Stimulated activated memory B cell treated with anti-CD40 and anti-IgM and Interleukin-4, amounts not matched to agents 10 μg/mL and 1 μg/mL and 100 μg/mL, for 72 hours (primary cell): ENCODE results near the gene CFDP1.

Source experiments
- ATAC-seq: fragments of 150-1000 bp; cut with Tn5 transposase; 2 replicates; pipeline ENCODE4 v1.10.0; 2021
- H3K27ac Mint-ChIP-seq: one replicate; pipeline ENCODE4 v1.8.0; 2022; ENCODE audit warnings: mild to moderate bottlenecking, mixed read lengths
- H3K27me3 Mint-ChIP-seq: one replicate; pipeline ENCODE4 v1.8.0; 2022; ENCODE audit warnings: mixed read lengths
- H3K36me3 Mint-ChIP-seq: one replicate; pipeline ENCODE4 v1.8.0; 2022; ENCODE audit warnings: mixed read lengths
- H3K4me1 Mint-ChIP-seq: one replicate; pipeline ENCODE4 v1.8.0; 2022; ENCODE audit warnings: mixed read lengths
- H3K4me3 Mint-ChIP-seq: one replicate; pipeline ENCODE4 v1.8.0; 2022; ENCODE audit warnings: mild to moderate bottlenecking, moderate library complexity, mixed read lengths
- H3K9me3 Mint-ChIP-seq: one replicate; pipeline ENCODE4 v1.8.0; 2022; ENCODE audit warnings: mixed read lengths

Gene CFDP1

DNA sequence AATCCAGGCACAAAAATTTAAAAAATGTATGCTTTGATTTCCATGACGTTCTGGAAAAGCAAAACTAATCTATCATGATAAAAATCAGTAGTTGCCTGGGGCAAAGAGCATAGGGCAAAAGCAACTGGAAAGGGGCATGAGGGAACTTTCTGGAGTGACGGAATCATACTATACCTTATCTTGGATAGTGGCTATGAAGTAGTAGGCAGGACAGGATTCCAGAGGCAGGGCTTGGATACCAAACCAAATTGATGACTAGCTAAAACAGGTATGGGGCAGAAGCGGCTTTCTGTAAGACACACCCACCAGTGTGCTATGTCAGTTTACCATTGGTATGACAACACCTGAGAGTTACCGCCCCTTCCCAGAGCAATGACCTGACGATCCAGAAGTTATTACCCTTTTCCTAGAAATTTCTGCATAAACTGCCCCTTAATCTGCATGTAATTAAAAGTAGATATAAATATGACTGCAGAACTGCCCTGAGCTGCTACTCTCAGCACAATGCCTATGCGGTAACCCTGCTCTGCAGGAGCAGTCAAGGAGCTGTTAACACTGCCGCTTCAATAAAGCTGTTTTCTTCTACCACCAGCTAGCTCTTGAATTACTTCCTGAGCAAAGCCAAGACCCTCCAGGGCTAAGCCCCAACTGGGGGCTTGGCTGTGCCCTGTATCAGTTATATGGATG is 56.7 kb downstream of the CFDP1 start:
- H3K27me3 Mint-ChIP-seq = peaks cover 61% of the 10 kb centered on the region
- no peaks in the 10 kb centered on the region for H3K9me3 Mint-ChIP-seq
- no peak overlapping the region for H3K4me3 Mint-ChIP-seq
- no peak for ATAC-seq
- H3K36me3 Mint-ChIP-seq = peaks cover 63% of the 10 kb centered on the region
- no peak overlapping the region for H3K27ac Mint-ChIP-seq
- H3K4me1 Mint-ChIP-seq = peaks cover 32% of the 10 kb centered on the region

DNA sequence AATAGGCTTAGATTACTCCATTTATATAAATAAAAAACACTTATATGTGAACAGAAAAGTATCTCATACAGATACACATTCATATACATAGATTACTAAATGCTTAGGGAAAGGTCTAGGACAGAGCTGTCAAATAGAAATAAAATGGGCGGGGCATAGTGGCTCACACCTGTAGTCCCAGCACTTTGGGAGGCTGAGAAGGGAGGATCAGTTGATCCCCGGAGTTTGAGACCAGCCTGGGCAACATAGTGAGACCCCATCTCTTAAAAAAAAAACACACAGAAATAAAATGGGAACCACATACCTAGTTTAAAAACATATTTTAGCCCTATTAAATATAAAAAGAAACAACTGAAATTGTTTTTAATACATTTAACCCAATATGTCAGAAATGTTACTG is 58.9 kb downstream of the CFDP1 start:
- no peak for ATAC-seq
- Mint-ChIP-seq H3K36me3 (peaks cover 52% of the 10 kb centered on the region), H3K9me3 (no peaks in the 10 kb centered on the region), H3K27me3 (peaks cover 48% of the 10 kb centered on the region), H3K27ac (no peak overlapping the region), H3K4me1 (peaks cover 10% of the 10 kb centered on the region), H3K4me3 (no peak overlapping the region)

DNA sequence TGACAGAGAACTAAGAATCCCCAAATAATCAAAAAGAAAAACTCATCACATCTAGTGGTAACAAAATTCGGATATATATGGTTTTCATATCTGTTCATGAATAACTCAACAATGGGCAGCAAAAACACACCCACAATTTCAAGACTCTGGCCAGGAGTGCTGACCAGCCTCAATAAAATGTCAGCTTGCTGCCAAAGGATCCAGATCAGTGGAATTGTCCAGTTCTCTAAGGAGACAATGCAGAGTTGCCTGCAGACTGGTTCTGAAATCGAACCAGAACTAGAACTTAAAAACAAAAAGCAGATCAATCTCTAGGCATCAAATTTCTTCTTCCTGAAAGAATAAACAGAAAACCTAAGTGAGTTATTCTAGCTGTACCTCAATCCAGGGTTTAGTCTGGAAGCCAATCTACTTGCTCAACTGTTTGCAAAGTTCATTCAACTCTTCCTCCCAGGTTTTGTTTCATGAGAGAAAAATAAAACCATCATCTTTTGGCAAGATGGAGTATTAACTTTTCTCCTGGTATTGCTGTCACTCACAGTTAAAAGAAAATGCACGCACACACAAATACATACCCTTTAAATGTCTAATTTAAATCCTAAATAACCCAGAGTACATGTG is 61.0 kb downstream of the CFDP1 start:
- Mint-ChIP-seq H3K4me3 (no peak overlapping the region), H3K4me1 (no peaks in the 10 kb centered on the region), H3K36me3 (peaks cover 43% of the 10 kb centered on the region), H3K9me3 (no peaks in the 10 kb centered on the region), H3K27ac (no peak overlapping the region), H3K27me3 (peaks cover 27% of the 10 kb centered on the region)
- no peak for ATAC-seq

DNA sequence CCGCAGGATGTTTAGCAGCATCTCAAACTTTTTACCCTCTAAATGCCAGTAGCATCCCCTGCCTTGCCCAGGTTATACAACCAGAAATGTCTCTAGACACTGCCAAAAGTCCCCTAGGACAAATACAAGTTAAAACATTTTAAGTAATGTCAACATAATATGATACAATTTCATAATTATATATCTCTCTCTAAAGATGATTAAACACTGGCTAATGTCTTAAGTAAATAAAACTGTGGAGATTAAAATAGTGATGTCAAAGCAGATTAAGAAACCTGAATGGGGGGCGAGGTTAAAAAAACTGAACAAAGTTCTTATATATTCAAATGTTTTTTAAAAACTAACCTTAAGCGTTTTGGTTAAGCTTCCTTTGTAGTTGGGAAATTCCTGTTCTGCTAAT is 62.1 kb downstream of the CFDP1 start:
- peaks cover 16% of the 10 kb centered on the region for H3K27me3 Mint-ChIP-seq
- H3K4me1 Mint-ChIP-seq = no peaks in the 10 kb centered on the region
- H3K4me3 Mint-ChIP-seq = no peak overlapping the region
- peaks cover 39% of the 10 kb centered on the region for H3K36me3 Mint-ChIP-seq
- H3K9me3 Mint-ChIP-seq = no peaks in the 10 kb centered on the region
- ATAC-seq = no peak
- no peak overlapping the region for H3K27ac Mint-ChIP-seq

DNA sequence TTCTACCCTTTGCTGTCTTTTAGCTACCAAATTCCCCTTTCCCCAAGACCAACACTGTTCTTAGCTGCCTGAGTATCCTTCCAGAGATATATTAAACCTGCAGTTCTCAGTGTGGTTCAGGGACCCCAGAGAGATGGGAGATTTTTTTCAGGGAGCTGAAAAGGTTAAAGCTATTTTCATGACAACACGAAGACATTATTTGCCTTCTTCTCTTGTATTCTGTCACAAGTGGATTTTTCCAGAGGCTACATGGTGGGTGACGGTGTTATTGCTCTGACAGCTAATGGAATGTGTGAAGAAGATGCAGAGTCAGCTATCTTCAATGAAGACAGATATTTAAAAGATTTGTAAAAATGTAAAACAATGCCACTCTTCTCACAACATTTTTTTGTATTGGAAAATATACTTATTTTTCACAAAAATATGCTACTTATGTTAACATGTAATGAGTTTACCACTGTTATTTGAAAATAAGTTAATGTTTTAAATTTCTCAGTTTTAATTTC is 69.0 kb downstream of the CFDP1 start:
- Mint-ChIP-seq H3K27ac (no peak overlapping the region), H3K4me1 (no peaks in the 10 kb centered on the region), H3K4me3 (no peak overlapping the region), H3K9me3 (no peaks in the 10 kb centered on the region), H3K36me3 (peaks cover 47% of the 10 kb centered on the region), H3K27me3 (no peaks in the 10 kb centered on the region)
- no peak for ATAC-seq

DNA sequence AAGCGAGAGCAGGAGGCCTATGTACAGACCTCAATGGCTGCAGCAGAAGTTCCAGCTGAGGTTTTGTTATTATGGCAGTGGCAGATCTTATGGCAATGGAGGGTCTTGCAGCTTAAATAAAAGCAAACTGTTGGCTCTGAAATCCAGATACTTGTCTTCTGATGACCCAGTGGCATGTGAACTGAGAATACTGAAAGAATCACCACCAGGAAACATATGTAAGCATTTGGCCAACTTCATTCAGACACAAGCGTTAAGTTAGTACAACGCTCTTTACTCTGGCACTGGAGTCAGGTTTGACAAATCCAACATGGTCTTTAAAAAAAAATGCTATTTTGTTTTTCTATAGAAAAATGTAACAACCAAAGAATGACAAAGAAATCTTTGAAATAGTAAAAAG is 70.5 kb downstream of the CFDP1 start:
- no peak for ATAC-seq
- H3K4me3 Mint-ChIP-seq = no peak overlapping the region
- H3K4me1 Mint-ChIP-seq = no peaks in the 10 kb centered on the region
- no peak overlapping the region for H3K27ac Mint-ChIP-seq
- no peaks in the 10 kb centered on the region for H3K27me3 Mint-ChIP-seq
- H3K36me3 Mint-ChIP-seq = peaks cover 41% of the 10 kb centered on the region
- no peaks in the 10 kb centered on the region for H3K9me3 Mint-ChIP-seq

DNA sequence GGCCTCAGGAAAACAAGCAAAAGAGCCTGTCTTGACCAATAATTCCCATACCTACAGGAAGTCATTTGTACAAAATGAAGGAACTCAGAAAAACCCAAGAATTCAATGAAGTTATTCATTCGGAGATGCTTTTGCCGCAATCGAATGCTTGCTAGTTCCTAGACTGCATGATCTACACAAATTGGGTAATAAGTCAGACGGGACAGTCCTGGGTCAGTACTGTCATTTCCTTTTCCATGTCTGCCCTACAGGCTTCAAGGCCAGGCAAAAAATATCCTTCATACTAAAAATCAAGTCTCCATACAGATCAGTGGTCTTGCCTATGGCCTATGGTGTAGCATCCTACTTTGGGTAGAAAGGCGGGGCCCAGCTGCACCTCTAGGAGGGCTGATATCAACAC is 71.4 kb downstream of the CFDP1 start:
- ATAC-seq = no peak
- Mint-ChIP-seq H3K27ac (no peak overlapping the region), H3K36me3 (peaks cover 42% of the 10 kb centered on the region), H3K4me3 (no peak overlapping the region), H3K9me3 (no peaks in the 10 kb centered on the region), H3K27me3 (no peaks in the 10 kb centered on the region), H3K4me1 (no peaks in the 10 kb centered on the region)

DNA sequence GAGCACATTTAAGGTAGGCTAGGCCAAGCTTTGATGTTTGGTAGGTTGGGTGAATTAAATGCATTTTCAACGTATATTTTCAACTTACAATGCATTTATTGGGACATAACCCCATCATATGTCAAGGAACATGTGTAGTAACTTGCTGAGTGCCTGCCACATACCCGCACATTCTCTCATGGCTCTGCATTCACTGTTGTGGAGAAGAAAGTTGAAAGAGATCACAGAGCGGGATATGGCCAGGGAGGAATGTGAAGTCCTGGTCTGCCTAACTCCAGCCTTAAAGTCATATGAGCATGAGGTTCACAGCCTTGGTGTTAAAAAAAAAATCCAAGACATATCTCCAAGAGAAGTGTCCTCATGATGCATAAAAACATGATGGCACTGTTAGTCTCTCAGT is 79.1 kb downstream of the CFDP1 start:
- Mint-ChIP-seq H3K36me3 (peaks cover 36% of the 10 kb centered on the region), H3K27me3 (no peaks in the 10 kb centered on the region), H3K9me3 (peaks cover 3% of the 10 kb centered on the region), H3K4me1 (no peaks in the 10 kb centered on the region), H3K4me3 (no peak overlapping the region), H3K27ac (no peak overlapping the region)
- no peak for ATAC-seq

DNA sequence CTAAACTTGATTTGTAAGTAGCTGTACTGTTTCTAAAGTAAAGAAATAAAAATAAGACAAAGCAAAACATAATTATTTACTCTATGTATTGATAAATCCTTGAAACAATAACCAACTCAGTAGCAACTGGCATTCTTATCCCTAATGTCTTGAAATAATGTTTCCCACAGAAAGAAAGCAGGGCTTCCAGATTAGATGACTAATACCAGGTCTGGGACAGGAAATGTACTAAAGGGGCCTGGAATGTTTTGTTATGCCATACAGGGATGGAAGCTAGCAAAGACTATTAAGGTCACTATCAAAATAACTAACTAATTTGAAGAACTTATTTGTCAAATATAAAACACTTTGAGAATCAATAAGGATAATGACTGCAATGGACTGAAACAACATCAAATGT is 82.1 kb downstream of the CFDP1 start:
- Mint-ChIP-seq H3K4me3 (no peak overlapping the region), H3K27me3 (peaks cover 2% of the 10 kb centered on the region), H3K36me3 (peaks cover 45% of the 10 kb centered on the region), H3K9me3 (peaks cover 3% of the 10 kb centered on the region), H3K27ac (no peak overlapping the region), H3K4me1 (no peaks in the 10 kb centered on the region)
- ATAC-seq = no peak

DNA sequence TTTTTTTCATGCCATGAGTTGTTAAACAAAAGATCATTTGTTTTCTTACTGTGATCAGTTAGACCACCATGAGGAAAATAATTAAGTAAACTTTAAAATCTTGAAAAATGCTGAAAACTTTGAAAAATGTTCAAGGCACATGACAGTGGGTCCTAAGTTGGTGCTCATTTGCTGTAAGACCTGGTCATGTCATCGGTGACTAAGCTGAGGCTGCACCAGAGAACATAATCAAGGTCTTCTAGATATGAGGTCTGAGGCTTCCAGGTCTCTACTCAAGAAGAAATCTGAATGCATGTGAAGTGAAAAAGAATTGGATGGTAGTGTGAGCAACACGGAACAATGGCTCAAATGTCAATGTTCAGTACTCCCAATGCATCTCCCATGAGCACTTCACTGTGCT is 87.6 kb downstream of the CFDP1 start:
- ATAC-seq = no peak
- peaks cover 66% of the 10 kb centered on the region for H3K36me3 Mint-ChIP-seq
- H3K4me1 Mint-ChIP-seq = no peaks in the 10 kb centered on the region
- H3K4me3 Mint-ChIP-seq = no peak overlapping the region
- no peaks in the 10 kb centered on the region for H3K9me3 Mint-ChIP-seq
- H3K27ac Mint-ChIP-seq = no peak overlapping the region
- peaks cover 51% of the 10 kb centered on the region for H3K27me3 Mint-ChIP-seq

DNA sequence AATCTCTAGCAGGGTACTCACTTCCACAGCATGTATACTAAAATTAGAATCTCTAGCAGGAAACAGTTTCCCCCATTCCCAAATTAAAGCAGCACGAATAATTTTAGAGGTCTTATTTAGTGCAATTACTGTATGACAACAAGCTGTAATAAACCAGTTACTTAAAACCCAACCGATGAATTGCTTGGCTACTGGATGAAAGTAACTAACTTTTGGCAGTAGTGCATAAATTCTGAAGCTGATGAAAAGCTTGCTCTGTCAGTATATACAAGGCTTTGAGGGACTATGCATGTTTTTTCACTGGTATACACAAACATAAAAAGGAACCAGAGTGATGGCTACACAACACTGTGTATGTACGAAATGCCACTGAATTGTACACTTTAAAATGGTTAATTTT is 89.4 kb downstream of the CFDP1 start:
- no peak for ATAC-seq
- Mint-ChIP-seq H3K9me3 (no peaks in the 10 kb centered on the region), H3K4me3 (no peak overlapping the region), H3K27ac (no peak overlapping the region), H3K36me3 (peaks cover 67% of the 10 kb centered on the region), H3K4me1 (no peaks in the 10 kb centered on the region), H3K27me3 (peaks cover 63% of the 10 kb centered on the region)

DNA sequence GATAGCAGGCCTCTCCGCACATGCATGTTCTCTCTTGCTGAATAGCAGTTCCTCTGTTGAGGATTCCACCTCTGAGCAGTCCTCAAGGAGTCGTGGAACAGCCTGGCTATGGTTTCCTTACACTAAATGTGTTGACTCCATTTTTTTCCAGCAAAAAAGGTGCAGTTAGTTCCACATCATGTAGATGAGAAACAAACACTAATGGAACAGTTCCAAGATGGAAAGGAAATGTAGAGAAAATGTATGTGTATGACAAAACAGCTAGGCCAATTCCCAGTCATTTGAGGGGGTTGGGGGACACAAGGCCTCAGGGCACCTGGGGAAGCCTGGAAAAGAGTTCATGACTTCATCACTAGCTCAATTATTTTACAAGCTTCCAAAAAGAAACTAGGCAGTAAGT is 90.0 kb downstream of the CFDP1 start:
- no peak for ATAC-seq
- peaks cover 73% of the 10 kb centered on the region for H3K36me3 Mint-ChIP-seq
- no peak overlapping the region for H3K4me3 Mint-ChIP-seq
- H3K9me3 Mint-ChIP-seq = no peaks in the 10 kb centered on the region
- no peak overlapping the region for H3K27ac Mint-ChIP-seq
- no peaks in the 10 kb centered on the region for H3K4me1 Mint-ChIP-seq
- H3K27me3 Mint-ChIP-seq = peaks cover 69% of the 10 kb centered on the region

DNA sequence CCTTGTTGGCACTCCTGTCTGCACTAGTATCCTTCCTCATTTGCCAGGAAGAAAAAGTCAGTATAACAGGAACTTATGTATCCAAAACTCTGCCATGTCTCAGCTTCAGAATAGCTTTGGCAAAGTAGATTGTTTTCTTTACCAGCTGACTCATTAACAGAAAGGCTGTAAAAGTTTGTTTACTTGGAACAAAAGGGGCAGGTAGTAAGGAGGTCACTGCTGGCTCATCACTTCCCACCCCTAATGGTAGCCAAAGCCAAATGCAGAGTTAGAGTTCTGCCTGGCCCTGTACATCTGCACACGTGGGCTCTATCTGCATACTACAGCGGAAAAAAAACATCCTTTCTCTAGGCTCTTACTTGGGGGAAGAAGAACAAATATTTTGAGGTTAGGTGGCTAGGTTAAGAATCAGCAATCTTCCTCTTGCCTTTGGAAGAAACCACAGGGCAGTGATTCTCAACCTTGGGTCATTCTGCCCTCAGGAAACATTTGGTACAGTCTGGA is 90.9 kb downstream of the CFDP1 start:
- Mint-ChIP-seq H3K4me1 (no peaks in the 10 kb centered on the region), H3K4me3 (no peak overlapping the region), H3K36me3 (peaks cover 77% of the 10 kb centered on the region), H3K9me3 (no peaks in the 10 kb centered on the region), H3K27ac (no peak overlapping the region), H3K27me3 (peaks cover 78% of the 10 kb centered on the region)
- no peak for ATAC-seq

DNA sequence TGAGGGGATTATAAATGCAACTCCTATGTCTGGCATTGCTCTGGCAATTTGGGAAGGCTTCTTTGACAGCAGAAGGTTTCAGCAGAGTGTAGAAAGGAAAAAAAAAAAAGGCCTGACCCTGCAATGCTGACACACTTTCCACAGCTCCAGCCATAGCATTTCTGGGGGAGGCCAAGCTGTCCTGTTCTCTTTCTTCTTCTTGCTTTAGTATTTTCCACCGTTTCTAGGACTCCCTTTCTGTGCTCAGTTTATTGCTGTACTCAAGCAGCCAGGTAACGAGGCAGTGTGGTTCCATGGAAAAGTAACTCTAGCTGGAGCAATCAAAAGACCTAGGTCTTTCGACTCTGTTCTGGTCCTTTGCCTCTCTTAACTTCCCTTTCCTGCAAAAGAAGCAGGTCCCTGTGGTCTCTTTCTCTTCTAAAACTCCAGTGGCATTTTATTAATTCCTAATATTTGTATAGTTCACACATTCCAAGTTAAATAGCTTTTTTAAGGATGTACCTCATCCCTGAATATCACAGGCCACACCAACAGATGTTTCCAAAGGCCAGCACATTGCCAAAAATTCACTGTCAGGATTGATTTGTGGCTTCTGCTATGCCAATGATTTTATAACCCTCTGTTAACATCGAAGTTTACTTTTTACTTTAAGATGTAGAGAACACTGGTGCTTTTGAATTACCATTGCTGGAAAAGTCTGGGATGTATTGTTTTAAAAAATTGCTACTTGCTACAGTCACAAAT is 91.6 kb downstream of the CFDP1 start:
- H3K27me3 Mint-ChIP-seq = peaks cover 85% of the 10 kb centered on the region
- peaks cover 81% of the 10 kb centered on the region for H3K36me3 Mint-ChIP-seq
- H3K4me1 Mint-ChIP-seq = no peaks in the 10 kb centered on the region
- no peak overlapping the region for H3K4me3 Mint-ChIP-seq
- H3K9me3 Mint-ChIP-seq = no peaks in the 10 kb centered on the region
- no peak overlapping the region for H3K27ac Mint-ChIP-seq
- no peak for ATAC-seq

DNA sequence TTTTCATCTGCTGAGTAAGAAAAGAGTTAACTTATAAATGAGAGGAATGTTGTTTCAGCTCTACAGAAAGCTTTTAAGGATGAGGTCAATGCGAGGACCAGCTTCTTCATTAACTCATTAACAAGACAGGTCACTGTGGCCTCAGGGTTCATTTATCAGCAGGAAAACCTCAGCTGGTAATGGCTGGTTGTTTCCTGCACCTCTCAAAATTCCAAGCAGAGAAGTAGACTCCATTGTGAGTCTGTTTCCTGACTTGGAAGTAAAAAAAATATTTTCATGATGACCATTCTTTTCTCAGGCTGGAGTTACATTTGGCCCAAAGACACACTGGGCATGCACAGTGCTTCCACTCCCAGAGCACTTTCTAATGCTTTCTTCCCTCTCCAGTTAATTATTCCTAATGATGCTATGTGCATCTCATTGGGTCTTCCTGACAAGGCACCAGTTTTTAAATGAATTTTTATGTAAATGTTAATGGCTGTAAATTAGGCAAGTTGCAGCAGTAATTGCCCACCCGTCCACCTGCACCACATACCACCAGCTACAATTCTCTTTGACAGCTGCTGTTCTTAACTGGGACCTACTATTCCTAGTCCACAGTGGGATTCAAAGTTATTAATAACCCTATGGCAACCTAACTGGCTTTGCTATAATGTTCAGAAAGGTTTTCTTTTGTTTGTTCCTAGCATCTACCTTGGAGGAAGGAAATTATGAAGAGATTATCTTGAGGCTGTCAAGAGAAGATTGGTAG is 92.4 kb downstream of the CFDP1 start:
- H3K36me3 Mint-ChIP-seq = peaks cover 76% of the 10 kb centered on the region
- H3K9me3 Mint-ChIP-seq = no peaks in the 10 kb centered on the region
- H3K4me1 Mint-ChIP-seq = no peaks in the 10 kb centered on the region
- H3K27me3 Mint-ChIP-seq = peaks cover 88% of the 10 kb centered on the region
- no peak overlapping the region for H3K27ac Mint-ChIP-seq
- H3K4me3 Mint-ChIP-seq = no peak overlapping the region
- ATAC-seq = no peak
